RWPE2 (cell line): ENCODE measurements around the gene SDC4.
A peak's percentile ranks its signal among the peaks of the same experiment; 100 is the strongest.

Source experiments
- ATAC-seq: fragments of 200-7000 bp; cut with Tn5 transposase; 3 replicates; pipeline ENCODE4 v1.9.1; 2021; ENCODE audit warnings: low read depth
- DNase-seq: peaks from one replicate; pipeline ENCODE4 v3.0.0-alpha.2; 2020; ENCODE audit warnings: low spot score
- H3K27ac ChIP-seq: fragments of 450-650 bp; 2 replicates; pipeline ENCODE4 v1.5.1; 2017; ENCODE audit warnings: mild to moderate bottlenecking; ENCODE audit not compliant: poor library complexity, severe bottlenecking
- H3K27me3 ChIP-seq: fragments of 250-450 bp; sonication (Bioruptor Pico); 2 replicates; pipeline ENCODE4 v1.5.1; 2021; ENCODE audit warnings: mild to moderate bottlenecking, moderate library complexity; ENCODE audit not compliant: insufficient read depth, poor library complexity, severe bottlenecking
- H3K36me3 ChIP-seq: fragments of 250-450 bp; sonication (Bioruptor Pico); 2 replicates; pipeline ENCODE4 v1.5.1; 2020; ENCODE audit warnings: low read depth, mild to moderate bottlenecking, moderate library complexity
- H3K4me1 ChIP-seq: fragments of 250-450 bp; sonication (Bioruptor Pico); 2 replicates; pipeline ENCODE4 v1.5.1; 2021; ENCODE audit warnings: mild to moderate bottlenecking, moderate library complexity; ENCODE audit not compliant: insufficient read depth, poor library complexity, severe bottlenecking
- H3K4me3 ChIP-seq: fragments of 250-450 bp; sonication (Bioruptor Pico); 2 replicates; pipeline ENCODE4 v1.5.1; 2021; ENCODE audit warnings: mild to moderate bottlenecking, moderate library complexity; ENCODE audit not compliant: severe bottlenecking
- H3K9me3 ChIP-seq: fragments of 250-450 bp; sonication (Bioruptor Pico); 2 replicates; pipeline ENCODE4 v1.5.1; 2021; ENCODE audit warnings: mild to moderate bottlenecking, moderate library complexity; ENCODE audit not compliant: severe bottlenecking
- CTCF ChIP-seq: fragments of 450-650 bp; IDR thresholded peaks from one replicate; pipeline ENCODE4 v1.5.1; 2017; ENCODE audit warnings: mild to moderate bottlenecking, moderate library complexity; ENCODE audit not compliant: poor library complexity, severe bottlenecking

SDC4 gene

GRCh38 chr20:45306431-45306982 lies 41.7 kb downstream of the SDC4 start, which contains the start of gene RBPJL:
Gene RBPJL, plus strand, starts transcription at chr20:45306840. Its CDS starts 83 bp downstream, at chr20:45306923.
- Histone ChIP-seq H3K4me1 (no peaks in the 10 kb centered on the region), H3K36me3 (no peaks in the 10 kb centered on the region), H3K27ac (no peak within 1 kb of the TSS), H3K9me3 (no peaks in the 10 kb centered on the region), H3K27me3 (no peaks in the 10 kb centered on the region), H3K4me3 (no peak within 1 kb of the TSS)
- no peak; the same call in 2 of the 3 replicates for ATAC-seq
- DNase-seq: no peak
- peak; percentile 99 for TF ChIP-seq CTCF

GRCh38 chr20:45305262-45305661 lies 43.0 kb downstream of the SDC4 start:
- ATAC-seq (no peak), DNase-seq (no peak)
- Histone ChIP-seq H3K27me3 (no peaks in the 10 kb centered on the region), H3K4me1 (no peaks in the 10 kb centered on the region), H3K27ac (no peak overlapping the region), H3K9me3 (no peaks in the 10 kb centered on the region), H3K4me3 (no peak overlapping the region), H3K36me3 (no peaks in the 10 kb centered on the region)
- no peak for TF ChIP-seq CTCF

- ATAC-seq (no peak), DNase-seq (no peak)
- Histone ChIP-seq H3K9me3 (no peaks in the 10 kb centered on the region), H3K27ac (no peak overlapping the region), H3K36me3 (no peaks in the 10 kb centered on the region), H3K27me3 (no peaks in the 10 kb centered on the region), H3K4me3 (no peak overlapping the region), H3K4me1 (no peaks in the 10 kb centered on the region)
- no peak for TF ChIP-seq CTCF
Observed at GRCh38 chr20:45304464-45304999, 43.7 kb downstream of the SDC4 start.

GRCh38 chr20:45303586-45304463 lies 44.4 kb downstream of the SDC4 start:
- Histone ChIP-seq H3K27ac (no peak overlapping the region), H3K9me3 (no peaks in the 10 kb centered on the region), H3K4me3 (no peak overlapping the region), H3K36me3 (no peaks in the 10 kb centered on the region), H3K27me3 (no peaks in the 10 kb centered on the region), H3K4me1 (no peaks in the 10 kb centered on the region)
- ATAC-seq (peak; percentile 8; the same call in 2 of the 3 replicates), DNase-seq (no peak)
- no peak for TF ChIP-seq CTCF
